ENCODE data around the gene WNT1.

The WNT1 gene

GRCh38 chr12:48978291-48978740, at the start of gene WNT1:
TSS of gene WNT1 (plus strand) at chr12:48978322. CDS start at chr12:48978651, 329 bp downstream.
- no peak for TF ChIP-seq CTCF (conservative IDR thresholded peaks at IDR 0.05; ENCODE audit: low read length)
- peak within 1 kb of the TSS; percentile 9 for H3K4me3 ChIP-seq (ENCODE audit: low read length)
- no peak for DNase-seq (ENCODE audit: low read depth)

GRCh38 chr12:48929551-48929950, 48.6 kb upstream of the WNT1 start:
- DNase-seq (ENCODE audit: low read depth): no peak
- TF ChIP-seq CTCF (conservative IDR thresholded peaks at IDR 0.05; ENCODE audit: low read length): no peak
- no peak overlapping the region for H3K4me3 ChIP-seq (ENCODE audit: low read length)

GRCh38 chr12:48930475-48930874, 47.6 kb upstream of the WNT1 start:
- TF ChIP-seq CTCF (conservative IDR thresholded peaks at IDR 0.05; ENCODE audit: low read length): no peak
- no peak overlapping the region for H3K4me3 ChIP-seq (ENCODE audit: low read length)
- DNase-seq (ENCODE audit: low read depth): no peak

- TF ChIP-seq CTCF (conservative IDR thresholded peaks at IDR 0.05; ENCODE audit: low read length): no peak
- no peak overlapping the region for H3K4me3 ChIP-seq (ENCODE audit: low read length)
- DNase-seq (ENCODE audit: low read depth): no peak
These were observed 45.2 kb upstream of the WNT1 start for GRCh38 chr12:48932878-48933277.

GRCh38 chr12:48933664-48934311, 44.3 kb upstream of the WNT1 start:
- no peak overlapping the region for H3K4me3 ChIP-seq (ENCODE audit: low read length)
- no peak for TF ChIP-seq CTCF (conservative IDR thresholded peaks at IDR 0.05; ENCODE audit: low read length)
- DNase-seq (ENCODE audit: low read depth): no peak

- peak; percentile 24; the same call in 1 of the 2 replicates for TF ChIP-seq CTCF (conservative IDR thresholded peaks at IDR 0.05; ENCODE audit: low read length)
- DNase-seq (ENCODE audit: low read depth): no peak
- no peak overlapping the region for H3K4me3 ChIP-seq (ENCODE audit: low read length)
These were observed 43.8 kb upstream of the WNT1 start for GRCh38 chr12:48934312-48934706.

GRCh38 chr12:48936379-48936979, 41.6 kb upstream of the WNT1 start:
- peak; percentile 95 for TF ChIP-seq CTCF (conservative IDR thresholded peaks at IDR 0.05; ENCODE audit: low read length)
- no peak overlapping the region for H3K4me3 ChIP-seq (ENCODE audit: low read length)
- peak; percentile 73 for DNase-seq (ENCODE audit: low read depth)
